Cortex of kidney (tissue), 1 donor: ENCODE results near the gene PLEKHA1.

Experiments
- DNase-seq: peaks from one replicate; lab custom pipeline; 2025; lab: John Stamatoyannopoulos, UW

PLEKHA1 gene

DNA sequence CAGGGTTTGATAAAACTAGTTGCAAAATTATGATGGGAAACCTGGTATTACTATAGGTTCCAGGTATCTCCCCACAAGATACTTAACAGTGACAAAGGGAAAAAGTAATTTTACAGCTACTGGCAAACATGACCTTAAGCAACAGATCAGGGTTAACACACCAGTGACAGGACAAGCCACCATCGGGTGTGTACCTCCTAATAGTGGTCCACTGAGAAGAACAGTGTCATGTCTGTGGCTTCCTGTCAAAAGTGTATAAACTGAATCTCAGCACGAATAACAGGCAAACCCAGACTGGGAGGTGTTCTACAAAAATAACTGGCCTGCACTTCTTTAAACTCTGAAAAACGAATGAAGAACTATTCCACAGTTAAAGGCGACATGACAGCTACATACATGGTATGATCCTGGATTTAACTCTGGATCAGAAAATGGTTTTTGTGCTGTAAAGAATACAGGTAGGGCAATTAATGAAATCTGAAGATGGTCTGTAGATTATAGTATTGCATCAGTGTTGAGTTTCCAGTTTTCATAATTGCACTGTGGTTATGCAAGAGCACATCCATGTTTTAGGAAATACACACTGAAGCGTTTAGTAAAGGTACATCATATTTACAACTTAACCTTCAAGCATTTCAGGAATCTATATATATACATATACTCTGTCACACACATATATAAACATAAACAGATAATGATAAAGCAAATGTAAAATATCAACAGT lies 47.9 kb downstream of the PLEKHA1 start:
- no peak for DNase-seq

DNA sequence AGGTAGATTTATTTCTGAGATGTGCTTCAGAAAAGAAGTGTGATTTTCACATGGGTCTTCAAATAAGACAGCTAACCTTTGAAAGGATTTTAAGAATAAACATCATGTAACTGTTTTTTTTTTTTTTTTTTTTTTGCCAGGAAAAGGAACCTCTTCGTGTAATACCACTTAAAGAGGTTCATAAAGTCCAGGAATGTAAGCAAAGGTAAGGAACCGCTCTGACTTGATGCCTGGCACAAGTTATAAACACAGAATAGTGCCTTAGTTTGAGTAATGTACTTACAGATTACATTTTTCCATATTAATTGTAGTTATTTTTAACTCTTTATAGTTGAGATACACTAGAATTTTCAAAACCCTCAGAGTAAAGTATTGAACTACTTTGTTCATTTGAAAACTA lies 49.6 kb downstream of the PLEKHA1 start:
- DNase-seq, result no peak

DNA sequence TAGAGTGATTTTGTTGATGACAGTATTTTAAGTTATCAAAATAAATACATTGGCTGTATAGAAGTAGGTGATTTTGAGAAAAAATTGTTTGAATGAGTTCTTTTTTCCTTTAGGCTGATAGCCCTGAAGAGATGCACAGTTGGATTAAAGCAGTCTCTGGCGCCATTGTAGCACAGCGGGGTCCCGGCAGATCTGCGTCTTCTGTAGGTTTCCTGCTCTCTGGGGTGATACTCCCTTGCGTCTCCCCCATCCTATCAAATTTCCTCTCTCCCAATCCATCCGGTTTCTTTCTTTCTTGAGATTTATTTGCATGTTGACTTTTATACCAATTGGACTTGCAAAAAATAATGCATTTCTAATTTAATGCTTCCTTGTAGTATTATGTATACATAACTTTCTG lies 52.3 kb downstream of the PLEKHA1 start:
- no peak for DNase-seq

DNA sequence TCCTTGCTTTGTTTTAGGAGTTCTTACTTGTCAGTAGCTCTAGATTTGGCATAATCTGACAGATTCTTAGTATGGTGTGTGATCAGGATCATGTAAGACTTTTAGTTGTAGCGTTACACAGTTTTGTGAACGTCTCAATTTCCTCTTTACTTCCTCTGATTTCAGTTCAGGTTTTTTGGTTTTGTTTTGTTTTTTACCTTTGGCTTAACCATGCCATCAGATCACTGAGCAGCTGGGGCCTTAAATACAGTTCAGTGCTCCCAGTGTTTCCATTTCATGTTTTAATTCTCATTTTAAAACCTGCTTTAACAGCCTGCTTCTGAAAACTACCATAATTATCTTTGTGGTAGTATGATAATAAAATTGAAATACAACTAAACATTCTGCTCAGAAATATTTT lies 52.8 kb downstream of the PLEKHA1 start:
- no peak for DNase-seq

DNA sequence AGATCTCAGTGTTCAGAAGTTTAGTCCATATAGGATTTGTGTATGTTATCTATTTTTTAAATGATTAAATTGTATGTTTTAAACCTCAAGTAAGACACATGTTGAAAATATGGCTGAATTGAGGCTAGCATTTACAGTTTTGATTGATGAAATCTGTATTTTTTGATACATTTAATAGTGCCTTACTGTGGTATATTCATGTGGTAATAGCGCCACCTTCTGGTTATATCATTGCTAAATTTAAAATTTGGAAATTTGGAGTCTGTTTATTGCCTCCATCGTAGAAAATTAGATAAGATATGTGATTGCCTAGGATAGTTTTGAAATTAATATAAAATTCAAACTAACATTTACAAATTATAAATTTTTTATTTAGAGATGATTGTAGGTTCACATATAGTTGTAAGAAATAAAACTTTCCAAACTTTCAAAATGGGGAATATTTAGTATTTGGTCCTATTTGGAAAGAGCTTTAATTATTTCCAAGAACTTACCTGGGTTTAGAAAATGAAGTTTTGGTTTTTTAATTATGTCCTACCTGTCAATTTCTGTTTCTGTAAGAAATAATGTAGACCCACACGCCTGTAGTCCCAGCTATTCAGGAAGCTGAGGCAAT lies 60.8 kb downstream of the PLEKHA1 start:
- DNase-seq, result no peak

DNA sequence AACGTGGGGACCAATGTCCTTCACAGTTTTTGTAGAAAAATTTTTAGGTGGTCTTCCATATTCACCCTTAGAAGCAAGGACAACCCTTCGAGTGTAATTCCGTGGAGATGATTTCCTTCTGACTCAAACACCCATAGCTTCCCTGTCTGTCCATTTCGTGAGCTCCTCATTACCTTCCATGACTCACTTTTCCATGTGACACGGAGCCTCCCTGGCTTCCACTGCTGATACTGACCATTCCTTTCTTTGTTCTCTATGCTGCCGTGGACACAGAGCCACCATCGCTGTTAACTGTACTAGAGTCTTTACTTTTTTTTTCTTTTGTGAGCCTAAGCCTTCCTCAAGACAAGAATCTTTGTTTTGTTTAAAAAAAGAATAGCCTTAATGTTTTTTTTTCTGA lies 67.5 kb downstream of the PLEKHA1 start:
- DNase-seq, result no peak

DNA sequence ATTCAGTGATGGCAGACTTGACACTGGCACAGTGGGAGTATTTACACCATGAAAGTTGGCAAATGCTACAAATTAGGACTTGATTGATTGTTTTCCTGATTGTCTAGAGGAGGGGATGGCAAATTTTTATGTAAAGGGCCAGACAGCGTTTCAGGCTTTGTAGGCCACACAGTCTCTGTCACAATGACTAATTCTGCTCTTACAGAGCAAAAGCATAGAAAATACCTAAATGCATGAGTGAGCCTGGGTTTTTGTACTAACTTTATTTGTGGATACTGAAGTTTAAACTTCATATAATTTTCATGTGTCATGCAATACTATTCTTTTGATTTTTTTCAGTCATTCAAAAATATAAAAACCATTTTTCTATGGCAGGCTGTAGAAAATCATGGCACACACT lies 71.0 kb downstream of the PLEKHA1 start:
- no peak for DNase-seq

DNA sequence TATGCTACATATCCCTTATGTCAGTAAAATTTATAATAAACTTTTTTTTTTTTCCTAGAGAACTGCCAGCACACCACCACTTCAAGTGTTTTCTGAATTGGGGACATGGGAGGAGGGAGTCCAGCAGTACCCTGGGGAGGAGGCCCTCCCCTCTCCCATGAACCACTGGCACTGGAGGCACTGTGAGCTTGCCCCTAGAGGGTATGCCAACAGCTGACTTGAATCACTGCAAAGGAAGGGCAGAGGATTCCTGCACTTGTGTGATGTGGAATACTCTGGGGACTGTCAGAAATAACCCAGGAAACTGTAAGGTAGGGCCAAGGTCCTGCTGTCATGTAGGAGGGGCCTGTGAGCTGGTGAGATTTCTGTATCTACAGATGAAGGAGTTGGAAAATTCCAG lies 71.4 kb downstream of the PLEKHA1 start:
- no peak for DNase-seq

DNA sequence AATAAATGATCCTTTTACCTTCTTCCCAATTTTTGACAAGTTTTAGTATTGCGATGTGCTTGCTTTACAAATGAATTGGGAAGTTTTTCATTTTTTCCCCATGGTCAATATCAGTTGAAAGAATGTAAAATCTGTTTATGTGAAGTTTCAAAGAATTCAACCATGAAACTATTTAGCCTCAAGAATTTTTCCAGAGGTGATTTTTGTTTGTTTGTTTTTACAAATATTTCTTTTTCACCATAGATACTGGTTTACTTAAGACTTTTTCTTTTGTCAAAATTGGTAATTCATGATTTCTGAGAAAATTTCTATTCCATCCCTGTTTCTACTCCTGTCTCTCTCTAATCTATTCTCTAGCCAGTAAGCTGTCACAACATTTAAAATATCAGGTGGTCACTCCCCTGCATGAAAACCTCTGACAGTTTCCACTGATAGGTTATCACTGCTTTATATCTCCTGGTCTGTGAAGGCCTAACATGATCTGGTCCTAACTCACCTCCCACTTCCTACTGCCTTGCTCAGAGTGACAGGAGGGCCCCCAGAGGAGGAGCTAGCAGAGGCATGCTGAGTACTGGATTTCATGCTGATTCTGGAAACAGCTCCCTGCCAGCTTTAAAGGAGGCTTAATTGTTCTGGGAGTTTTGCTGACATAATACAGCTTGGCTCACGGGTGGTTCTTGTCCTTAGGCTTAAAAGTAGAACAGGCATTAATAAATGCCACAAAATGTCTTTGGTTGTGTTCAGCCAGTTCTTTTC lies 72.3 kb downstream of the PLEKHA1 start:
- no peak for DNase-seq

DNA sequence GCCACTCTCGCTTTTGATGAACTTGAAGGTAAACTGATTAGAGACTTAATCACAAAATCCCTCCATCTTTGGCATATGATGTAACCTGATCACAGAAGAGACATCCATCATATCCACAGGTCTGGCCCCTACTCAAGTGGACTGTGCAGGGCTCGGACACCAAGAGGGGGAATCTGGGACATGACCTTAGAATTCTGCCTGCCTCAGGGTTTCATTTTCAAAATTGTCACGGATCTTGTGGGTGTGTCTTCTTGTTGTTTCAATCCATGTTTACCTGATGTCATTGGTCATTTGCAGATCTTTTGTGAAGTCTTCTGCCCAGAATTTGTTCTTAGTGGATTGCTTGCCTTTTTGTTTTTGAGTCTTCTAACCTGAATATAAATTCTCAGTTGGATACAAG lies 74.1 kb downstream of the PLEKHA1 start:
- DNase-seq, result no peak

DNA sequence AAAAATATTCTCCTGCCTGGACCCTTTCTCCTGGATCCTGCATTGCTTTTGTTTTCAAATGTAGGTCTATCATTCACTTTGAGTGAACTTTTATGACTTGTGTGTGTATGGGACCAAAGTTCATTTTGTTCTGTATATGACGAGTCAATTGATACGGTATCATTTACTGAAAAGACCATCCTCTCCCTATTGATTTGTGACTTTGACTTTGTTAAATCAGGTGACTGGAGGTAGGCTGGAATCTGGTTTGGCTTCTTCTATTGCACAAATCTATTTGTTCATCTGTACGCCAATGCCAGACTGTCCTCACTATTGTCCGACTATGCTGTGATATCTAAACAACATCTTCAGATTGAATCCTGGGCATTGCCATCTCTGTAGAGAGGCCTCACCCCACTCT lies 74.6 kb downstream of the PLEKHA1 start:
- DNase-seq, result no peak

DNA sequence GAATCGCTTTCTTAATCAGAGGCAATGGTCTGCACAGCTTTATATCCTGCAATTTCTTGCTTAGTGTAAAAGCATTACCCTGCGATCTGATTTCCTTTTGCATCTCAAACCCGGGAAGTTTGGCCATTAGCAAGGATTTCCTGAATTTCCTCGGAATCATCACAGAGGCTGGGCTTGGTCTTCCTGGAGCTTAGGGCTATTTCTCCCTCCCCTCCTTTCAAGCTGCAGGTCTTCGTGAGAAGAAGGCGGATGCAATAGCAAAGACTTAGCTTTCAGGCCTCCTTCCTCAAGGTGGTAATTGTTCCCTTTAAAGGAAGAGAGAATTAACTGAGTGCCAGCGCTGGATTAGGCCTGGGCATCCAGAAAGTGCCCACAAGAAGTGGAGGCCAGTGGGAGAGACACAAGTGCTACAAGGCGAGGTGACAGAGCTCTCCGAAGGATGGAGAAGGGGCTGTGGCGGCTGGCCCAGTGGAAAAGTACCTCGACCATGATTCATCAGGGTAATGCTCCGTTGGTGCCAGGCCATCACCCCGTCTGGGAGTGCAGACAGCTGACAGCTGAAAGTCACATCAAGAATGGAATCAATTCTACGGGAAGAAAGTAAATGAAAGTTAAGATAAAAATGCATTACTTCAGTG lies 76.0 kb downstream of the PLEKHA1 start:
- no peak for DNase-seq

DNA sequence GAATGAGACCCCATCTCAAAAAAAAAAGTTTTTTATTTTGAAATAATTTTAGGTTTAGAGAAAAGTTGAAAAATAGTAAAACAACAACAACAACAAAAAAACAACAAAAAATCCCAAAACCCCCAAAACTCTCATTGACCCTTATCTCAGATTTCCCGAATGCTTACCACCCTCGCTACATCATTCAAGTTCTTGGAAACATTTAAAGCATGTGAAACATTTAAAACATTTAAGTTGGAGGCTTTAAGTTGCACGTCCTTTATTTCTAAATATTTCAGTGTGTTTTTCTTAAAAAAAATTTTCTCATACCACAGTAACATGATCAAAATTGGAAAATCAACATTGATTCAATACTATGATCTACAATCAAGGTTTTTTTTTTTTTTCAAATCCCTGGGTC lies 79.6 kb downstream of the PLEKHA1 start:
- no peak for DNase-seq

DNA sequence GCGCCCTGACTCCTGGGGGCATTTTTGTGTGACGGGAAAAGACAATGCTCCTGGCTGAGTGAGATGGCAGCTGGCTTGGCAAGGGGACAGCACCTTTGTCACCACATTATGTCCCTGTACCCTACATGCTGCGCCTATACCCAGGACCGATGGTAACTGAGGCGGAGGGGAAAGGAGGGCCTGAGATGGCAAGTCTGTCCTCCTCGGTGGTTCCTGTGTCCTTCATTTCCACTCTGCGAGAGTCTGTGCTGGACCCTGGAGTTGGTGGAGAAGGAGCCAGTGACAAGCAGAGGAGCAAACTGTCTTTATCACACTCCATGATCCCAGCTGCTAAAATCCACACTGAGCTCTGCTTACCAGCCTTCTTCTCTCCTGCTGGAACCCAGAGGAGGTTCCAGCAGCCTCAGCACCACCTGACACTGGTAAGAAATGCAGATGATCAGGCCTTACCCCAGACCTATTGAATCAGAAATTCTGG lies 80.1 kb downstream of the PLEKHA1 start, which contains the start of gene ARMS2:
ARMS2 (plus strand) TSS at position 51 of the 478 bp plus-strand sequence; CDS start at position 126, 75 bp downstream.
- DNase-seq, result no peak

DNA sequence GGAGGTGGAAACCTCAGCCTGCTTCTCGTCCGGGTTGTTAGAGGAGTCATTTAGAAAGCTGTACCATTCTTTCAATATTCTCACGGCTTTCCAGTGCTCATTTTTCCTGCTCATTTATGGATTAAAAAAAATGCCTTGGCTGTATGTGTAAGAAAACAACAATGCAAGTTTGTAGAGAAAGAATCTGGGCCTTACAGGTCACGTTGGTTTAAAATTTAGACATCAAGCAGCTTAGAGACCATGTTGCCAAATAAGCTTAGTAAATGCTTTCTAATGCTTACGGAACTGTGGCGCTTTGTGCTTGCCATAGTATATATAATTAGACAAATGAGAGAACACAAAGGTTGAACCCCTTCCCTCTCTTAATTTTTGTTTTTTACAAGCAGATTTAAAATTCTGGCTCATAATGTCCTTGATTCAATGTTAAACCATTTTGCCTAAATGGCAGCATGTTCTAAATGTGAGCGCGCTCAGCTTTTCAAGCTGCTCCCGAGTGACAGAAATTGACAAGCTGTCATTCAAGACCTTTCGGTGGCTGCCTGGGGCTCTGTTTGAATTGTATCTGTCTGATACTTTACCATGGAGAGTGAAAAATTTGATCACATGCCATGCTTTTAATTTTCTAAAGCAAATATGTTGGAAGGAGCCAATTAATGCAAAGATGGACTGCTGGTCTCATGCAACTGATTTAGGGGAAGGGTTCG lies 81.0 kb downstream of the PLEKHA1 start:
- DNase-seq, result no peak

DNA sequence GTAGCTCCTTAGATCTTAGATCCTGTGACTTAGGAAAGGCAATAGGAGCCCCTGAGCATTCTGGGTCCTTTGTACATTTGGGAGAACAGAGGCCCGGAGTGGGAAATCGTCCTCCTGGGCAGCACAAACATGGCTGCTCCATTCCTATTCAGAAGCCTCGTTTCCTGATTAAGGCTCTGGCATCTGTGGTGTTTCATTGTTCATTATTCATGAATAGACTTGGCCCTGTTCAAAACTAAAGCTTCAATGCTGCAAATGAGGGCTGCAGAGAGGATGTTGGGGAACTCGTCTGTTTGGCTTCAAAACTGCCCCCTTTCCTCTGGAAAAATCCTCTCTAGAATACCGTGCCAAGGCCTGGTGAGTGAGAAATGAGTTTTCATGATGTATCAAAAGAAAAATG lies 83.4 kb downstream of the PLEKHA1 start:
- no peak for DNase-seq

DNA sequence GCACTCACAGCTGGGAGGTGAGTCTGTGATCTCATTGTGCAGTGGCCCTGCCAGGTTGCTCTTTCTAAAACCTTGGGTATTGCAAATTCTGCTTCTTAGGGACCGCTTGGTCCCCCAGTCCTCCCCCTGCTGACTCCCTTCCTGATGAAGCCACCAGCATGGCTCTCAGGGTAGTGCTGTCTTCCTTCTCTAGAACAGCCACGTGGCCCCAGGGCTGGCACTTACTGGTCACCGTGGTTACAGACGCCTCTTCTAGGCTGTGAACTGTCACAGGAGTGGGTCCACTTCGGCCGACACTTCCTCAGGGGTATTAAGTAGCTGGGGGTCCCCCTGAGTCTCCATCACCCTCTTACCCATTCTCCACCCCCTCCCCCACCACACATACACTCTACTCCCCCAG lies 84.2 kb downstream of the PLEKHA1 start:
- DNase-seq, result no peak

DNA sequence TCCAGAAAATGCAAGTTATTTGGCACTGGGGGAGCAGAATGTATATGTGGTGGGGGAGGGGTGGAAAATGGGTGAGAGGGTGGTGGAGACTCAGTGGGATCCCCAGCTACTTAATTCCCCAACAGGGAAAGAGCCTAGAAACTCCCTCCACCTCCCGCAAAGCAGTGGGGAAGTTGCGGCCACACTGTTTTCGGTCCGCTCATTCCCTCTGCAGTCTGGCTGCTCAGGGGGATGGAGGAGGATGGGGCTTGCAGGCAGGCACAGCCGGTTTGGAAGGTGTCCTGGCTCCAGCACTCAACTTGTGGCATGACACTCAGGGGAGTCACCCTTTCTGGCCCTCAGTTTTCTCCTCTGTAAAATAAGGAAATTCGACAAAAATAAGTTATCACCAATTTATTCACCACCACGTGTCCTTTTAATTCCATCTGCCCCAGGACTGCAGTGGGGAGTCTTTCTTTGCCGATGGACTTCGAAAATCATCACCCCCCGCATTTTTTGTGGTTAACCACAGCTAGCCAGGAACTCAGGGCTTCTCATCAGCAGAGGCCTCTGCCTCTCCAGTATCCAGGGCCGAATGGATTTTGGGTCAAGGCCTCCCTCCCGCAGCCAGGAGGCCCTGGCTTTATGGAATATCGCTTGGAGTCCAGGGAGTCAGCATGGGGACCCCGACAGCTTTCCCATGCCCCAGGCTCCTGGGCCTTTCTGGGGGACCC lies 85.2 kb downstream of the PLEKHA1 start:
- no peak for DNase-seq

DNA sequence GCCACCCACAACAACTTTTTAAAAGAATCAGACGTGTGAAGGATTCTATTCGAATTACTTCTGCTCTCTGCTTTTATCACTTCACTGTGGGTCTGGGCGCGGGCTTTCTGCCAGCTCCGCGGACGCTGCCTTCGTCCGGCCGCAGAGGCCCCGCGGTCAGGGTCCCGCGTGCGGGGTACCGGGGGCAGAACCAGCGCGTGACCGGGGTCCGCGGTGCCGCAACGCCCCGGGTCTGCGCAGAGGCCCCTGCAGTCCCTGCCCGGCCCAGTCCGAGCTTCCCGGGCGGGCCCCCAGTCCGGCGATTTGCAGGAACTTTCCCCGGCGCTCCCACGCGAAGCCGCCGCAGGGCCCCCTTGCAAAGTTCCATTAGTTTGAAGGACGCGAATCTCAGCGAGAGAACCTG lies 86.4 kb downstream of the PLEKHA1 start:
- DNase-seq, result no peak

DNA sequence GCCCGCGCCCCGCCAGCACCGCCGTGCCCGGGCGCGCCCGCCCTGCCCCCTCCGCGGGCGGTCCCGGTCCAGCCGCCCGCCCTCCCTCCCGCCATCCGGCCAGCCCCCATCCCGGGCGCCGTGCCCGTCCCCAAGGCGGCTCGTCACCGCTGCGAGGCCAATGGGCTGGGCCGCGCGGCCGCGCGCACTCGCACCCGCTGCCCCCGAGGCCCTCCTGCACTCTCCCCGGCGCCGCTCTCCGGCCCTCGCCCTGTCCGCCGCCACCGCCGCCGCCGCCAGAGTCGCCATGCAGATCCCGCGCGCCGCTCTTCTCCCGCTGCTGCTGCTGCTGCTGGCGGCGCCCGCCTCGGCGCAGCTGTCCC lies 86.8 kb downstream of the PLEKHA1 start, which contains the start of gene HTRA1:
HTRA1 (plus strand) TSS at position 187 of the 362 bp plus-strand sequence; CDS start at position 287, 100 bp downstream.
- DNase-seq, result no peak
